Measurements from ENCODE around the gene CETN3. TPM values are rescaled to one million over a fixed set of nuclear protein-coding genes. Genes with fewer than 3 reads are reported as not detected.
A peak's percentile ranks its signal among the peaks of the same experiment; 100 is the strongest.

CETN3 gene
- polyA plus RNA-seq, 1 experiment: 2.2 TPM

DNA sequence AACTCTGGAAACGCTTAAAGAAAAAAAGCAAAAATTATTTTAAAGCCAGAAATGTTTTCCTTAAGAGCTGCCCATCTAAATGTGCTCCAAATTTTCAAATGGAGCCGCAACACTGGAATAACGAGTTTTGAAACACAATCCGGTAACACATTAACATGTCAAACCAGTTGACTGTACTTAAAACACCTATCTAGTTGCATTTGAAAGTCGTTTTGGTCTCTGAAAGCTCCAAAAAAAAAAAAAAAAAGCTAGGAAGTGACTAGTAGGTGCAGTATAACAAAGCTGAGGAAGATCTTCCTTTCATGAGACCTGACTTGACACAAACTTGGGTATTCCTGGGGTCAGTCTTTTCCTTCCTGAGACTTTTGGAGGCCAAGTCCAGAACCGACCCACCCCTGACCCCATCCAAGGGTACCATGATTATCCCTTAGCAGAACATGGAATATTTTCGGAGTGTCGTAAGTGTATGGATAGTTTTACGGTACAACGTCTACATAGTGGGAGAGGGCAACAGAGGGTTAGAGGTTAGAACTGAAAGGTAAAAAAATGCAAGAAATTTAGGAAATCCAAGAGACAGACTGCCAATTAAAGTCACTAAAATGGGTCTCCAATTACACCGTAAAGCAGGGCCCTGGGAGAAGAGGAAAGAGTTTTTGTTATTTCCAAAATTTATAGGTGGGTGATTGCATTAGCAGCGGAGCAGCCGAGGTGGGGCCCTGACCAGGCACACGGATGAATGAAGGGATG, 812 bp downstream of the CETN3 start:
- Histone ChIP-seq H3K27me3 (ENCODE audit: control insufficient read depth, insufficient read depth, low read length) (no peaks in the 10 kb centered on the region), H3K4me3 (ENCODE audit: low read depth, low read length) (peak overlapping the region; percentile 88), H3K36me3 (ENCODE audit: control insufficient read depth, insufficient read depth, low read length) (no peaks in the 10 kb centered on the region)
- POLR2A ChIA-PET: interaction anchor here (0.6 kb wide), 1 partner anchor 1718 kb away, joined by 7 read pairs; no protein-coding TSS in a partner anchor
- CTCF ChIA-PET: no interaction called here
- no peak for DNase-seq (ENCODE audit: low read depth)
- TF ChIP-seq, protein P1, sequence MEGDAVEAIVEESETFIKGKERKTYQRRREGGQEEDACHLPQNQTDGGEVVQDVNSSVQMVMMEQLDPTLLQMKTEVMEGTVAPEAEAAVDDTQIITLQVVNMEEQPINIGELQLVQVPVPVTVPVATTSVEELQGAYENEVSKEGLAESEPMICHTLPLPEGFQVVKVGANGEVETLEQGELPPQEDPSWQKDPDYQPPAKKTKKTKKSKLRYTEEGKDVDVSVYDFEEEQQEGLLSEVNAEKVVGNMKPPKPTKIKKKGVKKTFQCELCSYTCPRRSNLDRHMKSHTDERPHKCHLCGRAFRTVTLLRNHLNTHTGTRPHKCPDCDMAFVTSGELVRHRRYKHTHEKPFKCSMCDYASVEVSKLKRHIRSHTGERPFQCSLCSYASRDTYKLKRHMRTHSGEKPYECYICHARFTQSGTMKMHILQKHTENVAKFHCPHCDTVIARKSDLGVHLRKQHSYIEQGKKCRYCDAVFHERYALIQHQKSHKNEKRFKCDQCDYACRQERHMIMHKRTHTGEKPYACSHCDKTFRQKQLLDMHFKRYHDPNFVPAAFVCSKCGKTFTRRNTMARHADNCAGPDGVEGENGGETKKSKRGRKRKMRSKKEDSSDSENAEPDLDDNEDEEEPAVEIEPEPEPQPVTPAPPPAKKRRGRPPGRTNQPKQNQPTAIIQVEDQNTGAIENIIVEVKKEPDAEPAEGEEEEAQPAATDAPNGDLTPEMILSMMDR (IDR thresholded peaks at IDR 0.05; ENCODE audit: insufficient read depth, low read depth, low read length): no peak

DNA sequence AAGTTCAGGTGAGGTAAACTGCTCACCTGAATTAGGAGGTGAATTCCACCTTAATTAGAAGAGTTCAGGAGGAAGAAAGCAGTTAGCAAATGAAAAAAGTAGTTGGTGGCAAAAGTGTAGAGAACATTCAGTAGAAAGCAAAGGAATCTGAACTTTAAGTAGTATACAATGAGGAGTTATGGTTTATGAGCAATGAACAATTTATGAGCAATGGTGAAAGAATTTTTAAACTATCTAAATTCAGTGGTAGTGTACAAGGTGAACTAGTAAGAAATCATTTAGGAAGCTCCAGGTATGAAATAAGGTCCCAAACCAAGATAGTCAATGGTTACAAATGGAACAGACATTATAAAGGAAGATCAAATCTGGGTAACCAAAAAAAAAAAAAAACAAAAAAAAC, 3.1 kb downstream of the CETN3 start:
- H3K4me3 ChIP-seq (ENCODE audit: low read depth, low read length): no peak overlapping the region
- no peak for DNase-seq (ENCODE audit: low read depth)
- TF ChIP-seq, protein P1 (IDR thresholded peaks at IDR 0.05; ENCODE audit: insufficient read depth, low read depth, low read length): no peak
- CTCF ChIA-PET: no interaction called here
- POLR2A ChIA-PET: interaction anchor here (0.6 to 0.7 kb wide), 2 partner anchors 102 to 106 kb away, joined by 7 to 22 read pairs; no protein-coding TSS in a partner anchor
- H3K27me3 ChIP-seq (ENCODE audit: control insufficient read depth, insufficient read depth, low read length): no peaks in the 10 kb centered on the region
- no peaks in the 10 kb centered on the region for H3K36me3 ChIP-seq (ENCODE audit: control insufficient read depth, insufficient read depth, low read length)

DNA sequence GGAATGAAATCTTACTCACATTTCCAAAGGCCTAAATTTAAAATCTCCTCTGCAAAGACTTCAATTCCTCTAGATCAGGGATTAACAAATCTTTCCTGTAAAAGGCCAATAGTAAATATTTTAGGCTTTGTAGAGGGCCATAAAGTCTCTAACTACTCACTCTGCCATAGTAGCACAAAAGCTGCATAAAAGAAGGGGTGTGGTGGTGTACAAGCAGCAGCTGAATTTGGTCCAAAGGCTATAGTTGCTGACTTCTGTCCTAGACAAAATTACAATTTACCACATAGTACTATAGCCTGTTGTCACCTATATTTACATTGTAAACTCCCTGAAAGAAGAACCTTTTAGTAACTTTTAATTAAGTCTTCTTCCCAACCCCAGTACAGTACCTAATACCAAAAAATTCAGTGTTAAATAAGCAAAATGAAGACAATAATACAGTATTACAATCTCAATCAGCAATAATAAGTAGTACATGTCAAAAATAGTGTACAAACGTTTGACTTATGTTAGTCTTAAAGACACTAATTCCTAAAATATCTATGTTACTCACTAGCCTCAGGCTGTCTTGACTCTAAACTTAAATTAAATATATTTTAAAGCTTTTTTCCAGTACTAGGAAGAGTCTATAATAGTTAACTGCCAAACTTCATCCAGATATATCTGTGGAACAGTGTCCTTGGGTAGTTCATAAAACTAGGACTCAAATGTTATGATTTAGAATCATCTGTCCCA, 6.9 kb downstream of the CETN3 start:
- no peaks in the 10 kb centered on the region for H3K36me3 ChIP-seq (ENCODE audit: control insufficient read depth, insufficient read depth, low read length)
- no peak overlapping the region for H3K4me3 ChIP-seq (ENCODE audit: low read depth, low read length)
- no peak for DNase-seq (ENCODE audit: low read depth)
- POLR2A ChIA-PET: no interaction called here
- no peaks in the 10 kb centered on the region for H3K27me3 ChIP-seq (ENCODE audit: control insufficient read depth, insufficient read depth, low read length)
- TF ChIP-seq, protein P1 (IDR thresholded peaks at IDR 0.05; ENCODE audit: insufficient read depth, low read depth, low read length): no peak
- CTCF ChIA-PET: interaction anchor here (1.0 kb wide), 1 partner anchor 1620 kb away, joined by 3 read pairs; no protein-coding TSS in a partner anchor

DNA sequence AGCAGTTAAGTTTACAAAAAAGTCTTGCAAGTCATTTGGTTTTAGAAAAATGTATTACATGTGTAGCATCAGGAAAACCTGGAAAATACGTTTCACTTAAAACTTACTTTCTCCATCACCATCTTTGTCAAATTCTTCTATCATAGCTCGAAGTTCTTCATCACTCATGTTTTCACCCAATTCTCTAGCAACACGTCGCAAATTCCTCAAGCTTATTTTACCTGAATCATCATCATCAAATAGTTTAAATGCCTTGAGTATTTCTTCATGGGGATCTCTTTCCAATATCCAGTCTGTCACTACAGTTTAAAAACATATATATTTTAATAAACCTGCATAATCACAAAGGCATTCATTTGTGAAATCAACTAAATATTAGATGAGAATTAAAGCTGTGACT, 10.3 kb downstream of the CETN3 start:
- no peak for DNase-seq (ENCODE audit: low read depth)
- ChIA-PET POLR2A (no interaction called here), CTCF (no interaction called here)
- TF ChIP-seq, protein P1 (IDR thresholded peaks at IDR 0.05; ENCODE audit: insufficient read depth, low read depth, low read length): no peak
- Histone ChIP-seq H3K36me3 (ENCODE audit: control insufficient read depth, insufficient read depth, low read length) (no peaks in the 10 kb centered on the region), H3K4me3 (ENCODE audit: low read depth, low read length) (no peak overlapping the region), H3K27me3 (ENCODE audit: control insufficient read depth, insufficient read depth, low read length) (no peaks in the 10 kb centered on the region)

DNA sequence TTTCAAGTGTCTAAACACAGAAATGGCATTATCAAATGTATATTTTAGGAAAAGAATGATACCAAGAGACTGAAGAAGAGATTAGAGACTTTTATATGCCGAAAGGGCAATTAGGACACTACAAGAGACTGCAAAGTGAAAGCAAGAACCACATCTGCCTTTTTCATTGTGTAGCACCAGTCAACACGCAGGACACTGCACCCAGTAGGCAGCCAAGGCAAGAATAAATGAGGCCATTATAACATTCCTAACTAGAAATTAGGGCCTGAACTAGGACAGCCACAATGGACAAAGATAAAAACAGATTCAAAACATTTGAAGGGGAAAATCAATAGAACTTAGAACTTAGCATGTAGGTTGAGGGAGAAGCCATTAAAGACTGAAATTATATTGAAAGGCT, 10.8 kb downstream of the CETN3 start:
- POLR2A ChIA-PET: no interaction called here
- Histone ChIP-seq H3K36me3 (ENCODE audit: control insufficient read depth, insufficient read depth, low read length) (no peaks in the 10 kb centered on the region), H3K27me3 (ENCODE audit: control insufficient read depth, insufficient read depth, low read length) (no peaks in the 10 kb centered on the region), H3K4me3 (ENCODE audit: low read depth, low read length) (no peak overlapping the region)
- CTCF ChIA-PET: no interaction called here
- TF ChIP-seq, protein P1 (IDR thresholded peaks at IDR 0.05; ENCODE audit: insufficient read depth, low read depth, low read length): no peak
- DNase-seq (ENCODE audit: low read depth): no peak
